SK-N-MC (cell line): ENCODE data around the gene LDAF1.

ENCODE experiments used
- FOXP2 ChIP-seq: optimal IDR thresholded peaks from 2 replicates; pipeline ENCODE3; 2011; ENCODE audit warnings: mild to moderate bottlenecking, moderate library complexity; ENCODE audit not compliant: insufficient read depth; ENCODE audit errors: extremely low read length, control extremely low read depth
- POLR2AphosphoS5 ChIP-seq: IDR thresholded peaks from 2 replicates; pipeline ENCODE4 v1.6.1; 2012; ENCODE audit warnings: mild to moderate bottlenecking, low read depth, low read length, borderline replicate concordance

GRCh38 chr16:21179126-21179982 is 20.9 kb downstream of the LDAF1 start:
- TF ChIP-seq POLR2AphosphoS5, result no peak
- TF ChIP-seq FOXP2, result no peak
